ENCODE measurements around the gene CERCAM.

GRCh38 chr9:128389395-128390149 lies 31.1 kb upstream of the CERCAM start:
- TF ChIP-seq CTCF (conservative IDR thresholded peaks at IDR 0.05; ENCODE audit: low read depth in 2 of 2), result no peak
- TF ChIP-seq NANOG (IDR thresholded peaks at IDR 0.05; ENCODE audit: borderline replicate concordance), result no peak
- no peak for TF ChIP-seq EZH2 (IDR thresholded peaks at IDR 0.05; ENCODE audit: low read depth, unreplicated experiment)
- no peak for TF ChIP-seq EZH2phosphoT487 (IDR thresholded peaks at IDR 0.05; ENCODE audit: unreplicated experiment)
- no peak for TF ChIP-seq ETS1 (IDR thresholded peaks at IDR 0.05)
- TF ChIP-seq ZNF114 (CRISPR knock-in tag; IDR thresholded peaks at IDR 0.05), result no peak
- no peak for TF ChIP-seq POLR2AphosphoS5 (IDR thresholded peaks at IDR 0.05; ENCODE audit: low read depth)
- peak; percentile 71 for TF ChIP-seq REST (IDR thresholded peaks at IDR 0.05; ENCODE audit: unreplicated experiment)
- TF ChIP-seq ZNF331 (CRISPR knock-in tag; IDR thresholded peaks at IDR 0.05; ENCODE audit: low read depth), result no peak
